DMS53 treated with DMSO at 0.1 percent for 48 hours (cell line): ENCODE results near the gene TSSK2.

Experiments used
- DNase-seq: peaks from one replicate; lab custom pipeline; 2025; ENCODE audit not compliant: unreplicated experiment; lab: John Stamatoyannopoulos, UW

The TSSK2 gene

GRCh38 chr22:19124377-19124776, 6.7 kb upstream of the TSSK2 start:
- no peak for DNase-seq

GRCh38 chr22:19125011-19125410, 6.1 kb upstream of the TSSK2 start:
- DNase-seq = no peak

- no peak for DNase-seq
Measured at GRCh38 chr22:19125474-19126308, 5.4 kb upstream of the TSSK2 start.

GRCh38 chr22:19126309-19127273, 4.5 kb upstream of the TSSK2 start:
- no peak for DNase-seq

GRCh38 chr22:19127329-19128008, 3.6 kb upstream of the TSSK2 start:
- DNase-seq = no peak

- DNase-seq = no peak
Measured at GRCh38 chr22:19128009-19128401, 3.1 kb upstream of the TSSK2 start.

GRCh38 chr22:19128946-19129727, 2.0 kb upstream of the TSSK2 start:
- DNase-seq = no peak

- DNase-seq = no peak
Measured at GRCh38 chr22:19129871-19130270, 1.2 kb upstream of the TSSK2 start.

GRCh38 chr22:19131685-19132015, 542 bp downstream of the TSSK2 start:
- no peak for DNase-seq

- DNase-seq = no peak
Measured at GRCh38 chr22:19132153-19132552, 1.0 kb downstream of the TSSK2 start.

GRCh38 chr22:19132693-19133400, 1.7 kb downstream of the TSSK2 start:
- no peak for DNase-seq

GRCh38 chr22:19133561-19133960, 2.5 kb downstream of the TSSK2 start:
- DNase-seq = no peak

- no peak for DNase-seq
Measured at GRCh38 chr22:19134176-19134831, 3.2 kb downstream of the TSSK2 start.

GRCh38 chr22:19134874-19135273, 3.8 kb downstream of the TSSK2 start:
- DNase-seq = no peak

GRCh38 chr22:19136915-19137314, 5.8 kb downstream of the TSSK2 start:
- DNase-seq = no peak

GRCh38 chr22:19137384-19138216, 6.5 kb downstream of the TSSK2 start:
- no peak for DNase-seq

GRCh38 chr22:19138217-19139000, 7.3 kb downstream of the TSSK2 start:
- DNase-seq = no peak

GRCh38 chr22:19139001-19139356, 7.9 kb downstream of the TSSK2 start:
- no peak for DNase-seq
